ENCODE data around the gene GULP1.

- TF ChIP-seq CTCF (IDR thresholded peaks at IDR 0.05 in 2 of 3, conservative IDR thresholded peaks at IDR 0.05 in 1 of 3; ENCODE audit: borderline replicate concordance in 1 of 3, insufficient read depth in 1 of 3, low read depth in 2 of 3, low read length in 2 of 3) (no peak), POLR2A (IDR thresholded peaks at IDR 0.05; ENCODE audit: borderline replicate concordance, extremely low read depth, insufficient read depth, insufficient read length) (no peak), EZH2 (IDR thresholded peaks at IDR 0.05) (no peak)
These were observed 31.2 kb downstream of the GULP1 start for GRCh38 chr2:188322569-188323551.
